GM19452 (cell line): ENCODE measurements around the gene DENND2D.

Source experiments
- ATAC-seq: cut with Tn5 transposase; IDR thresholded peaks from one replicate; pipeline ENCODE4 v1.9.1; 2021; ENCODE audit not compliant: unreplicated experiment

DENND2D gene

DNA sequence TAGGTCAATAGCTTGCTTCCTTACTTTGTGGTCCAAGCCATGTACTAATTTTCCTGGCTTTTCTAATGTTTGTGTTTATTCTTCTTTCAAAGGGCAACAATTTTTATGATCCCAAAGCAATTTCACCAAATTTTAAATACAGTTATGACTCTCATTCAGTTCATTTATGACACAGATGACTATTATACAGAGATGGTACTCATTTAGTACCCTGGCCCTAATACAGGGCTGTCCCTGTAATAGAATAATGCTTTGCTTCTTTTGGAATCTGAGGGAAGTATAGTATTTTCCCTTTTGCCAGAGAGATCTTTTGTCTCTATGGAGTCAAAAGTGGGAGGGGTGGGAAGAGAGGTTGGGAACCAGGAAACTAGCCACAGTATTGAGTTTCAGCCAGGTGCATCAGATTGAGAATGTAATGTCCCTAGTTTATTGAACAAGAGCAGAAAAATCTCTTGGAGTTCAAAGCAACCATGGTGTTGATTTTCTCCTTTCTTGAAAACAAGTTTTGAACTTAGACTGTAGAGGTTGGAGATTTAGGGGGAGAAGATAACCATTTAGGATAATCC is 20.4 kb downstream of the DENND2D start:
- no peak for ATAC-seq

DNA sequence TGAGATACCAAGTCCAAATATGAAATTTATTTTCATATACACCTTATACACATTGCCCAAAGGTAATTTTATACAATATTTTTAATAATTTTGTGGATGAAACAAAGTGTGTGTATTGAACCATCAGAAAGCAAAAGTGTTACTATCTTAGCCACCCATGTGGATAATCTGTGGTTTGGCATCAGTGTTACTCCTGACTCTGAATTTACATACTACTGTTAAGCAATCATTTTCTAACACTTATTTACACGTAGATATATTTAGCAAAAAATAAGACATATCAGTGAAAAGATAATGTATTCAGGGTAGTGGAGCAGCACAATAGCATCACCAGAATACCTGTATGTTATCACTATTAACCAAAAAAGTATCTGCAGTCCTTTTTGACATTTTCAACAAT is 23.8 kb downstream of the DENND2D start:
- no peak for ATAC-seq

DNA sequence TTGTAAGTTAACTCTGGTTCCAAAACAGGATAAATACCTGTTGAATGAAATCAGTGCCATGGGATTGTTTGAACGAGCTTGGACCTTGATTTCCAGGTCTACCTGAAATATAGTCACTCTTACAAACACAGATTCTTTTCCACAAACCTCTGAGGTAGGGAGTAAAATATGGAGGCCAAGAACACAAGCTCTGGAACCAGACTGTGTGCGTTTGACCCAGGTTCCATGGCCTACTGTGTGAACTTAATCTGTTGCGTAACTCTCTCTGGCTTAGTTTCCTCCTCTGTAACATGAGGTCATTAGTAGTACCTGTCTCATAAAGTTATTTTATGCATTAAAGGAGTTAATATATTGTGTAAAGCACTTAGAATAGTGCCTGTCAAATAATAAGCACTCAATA is 25.1 kb downstream of the DENND2D start:
- ATAC-seq = no peak

DNA sequence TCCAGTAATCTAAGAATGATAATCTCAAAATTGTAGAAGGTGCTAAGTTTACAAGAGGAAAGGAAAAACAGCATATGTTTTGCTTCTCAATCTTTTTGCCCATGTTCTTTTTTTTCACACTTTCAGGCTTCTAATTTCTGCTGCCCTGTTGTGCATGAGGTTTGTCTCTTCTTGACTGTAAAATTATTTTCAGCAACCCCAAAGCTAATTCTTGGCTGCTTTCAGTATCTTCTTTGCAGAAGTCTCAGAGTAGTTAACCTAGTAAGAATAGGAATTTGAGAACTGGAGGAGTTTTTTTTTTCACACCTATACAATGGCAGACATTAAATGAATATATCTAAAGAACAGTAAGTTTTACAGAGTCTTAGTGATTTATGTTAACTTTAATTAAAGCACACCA is 26.4 kb downstream of the DENND2D start:
- ATAC-seq = no peak

DNA sequence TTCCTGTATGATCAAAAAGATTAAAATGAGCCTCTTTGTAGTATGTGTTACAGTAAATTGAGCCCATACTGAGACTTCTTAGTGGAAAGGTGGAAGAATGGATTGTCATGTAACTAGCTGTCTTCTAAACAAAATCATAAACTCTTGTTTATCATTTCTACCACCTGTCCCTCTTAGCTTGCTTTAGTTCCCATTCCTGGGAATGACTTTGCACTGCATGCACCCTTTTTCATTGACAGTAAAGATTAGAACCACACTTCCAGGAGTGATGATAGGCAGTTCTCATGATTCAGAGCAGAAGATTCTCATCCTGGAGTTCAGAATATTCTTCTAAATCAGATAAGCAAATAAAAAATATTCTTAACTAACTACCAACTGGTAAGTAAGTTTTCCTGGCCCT is 28.0 kb downstream of the DENND2D start:
- ATAC-seq = no peak

DNA sequence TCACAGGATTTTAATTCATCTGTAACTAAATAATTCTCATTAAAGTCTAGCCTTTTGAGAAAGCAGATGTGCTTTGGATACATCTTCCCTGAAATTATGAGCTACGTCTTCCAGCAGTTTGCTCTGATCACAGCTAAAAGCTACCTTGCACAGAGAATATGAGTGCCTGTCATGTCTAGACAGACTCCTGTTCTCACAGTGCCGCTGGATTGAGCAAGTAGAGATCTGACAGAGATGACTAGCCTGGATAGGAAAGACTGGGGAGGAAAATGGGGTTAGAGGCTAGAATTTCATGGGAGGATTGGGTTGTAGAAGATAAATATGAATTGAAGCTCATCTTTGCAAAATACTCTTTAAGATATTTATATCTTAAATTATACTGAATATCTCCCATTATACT is 36.3 kb downstream of the DENND2D start:
- no peak for ATAC-seq

DNA sequence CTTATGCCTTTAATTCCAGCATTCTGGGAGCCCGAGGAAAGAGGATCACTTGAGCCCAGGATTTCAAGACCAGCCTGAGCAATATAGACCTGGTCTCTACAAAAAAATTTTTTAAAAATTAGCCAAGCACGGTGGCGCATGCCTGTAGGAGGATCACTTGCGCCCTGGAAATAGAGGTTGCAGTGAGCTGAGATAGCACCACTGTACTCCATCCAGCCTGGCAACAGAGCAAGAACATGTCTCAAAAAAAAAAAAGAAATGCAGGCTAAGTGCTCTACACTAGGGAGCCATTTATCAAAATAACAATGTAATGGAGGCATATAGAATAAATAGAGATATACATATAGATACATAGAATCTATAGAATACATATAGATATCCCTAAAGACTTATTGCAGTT is 37.1 kb downstream of the DENND2D start:
- no peak for ATAC-seq

DNA sequence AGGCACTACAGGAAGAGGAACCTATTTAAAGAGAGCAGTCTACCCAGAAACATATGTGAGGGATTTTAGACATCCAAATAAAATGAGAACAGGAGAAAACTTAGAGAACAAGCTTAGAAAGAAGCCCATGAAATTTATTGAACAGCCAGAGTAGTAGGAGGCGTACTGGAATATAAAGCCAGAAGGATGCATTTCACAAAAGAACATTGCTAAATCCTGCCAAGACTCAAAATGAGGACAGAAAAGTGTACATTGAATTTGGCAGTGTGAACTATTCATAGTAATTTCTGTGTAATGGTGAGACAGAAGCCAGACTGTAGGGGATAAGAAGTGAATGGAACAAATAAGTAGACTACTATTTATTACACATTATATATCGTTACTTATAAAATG is 38.0 kb downstream of the DENND2D start:
- ATAC-seq = no peak

DNA sequence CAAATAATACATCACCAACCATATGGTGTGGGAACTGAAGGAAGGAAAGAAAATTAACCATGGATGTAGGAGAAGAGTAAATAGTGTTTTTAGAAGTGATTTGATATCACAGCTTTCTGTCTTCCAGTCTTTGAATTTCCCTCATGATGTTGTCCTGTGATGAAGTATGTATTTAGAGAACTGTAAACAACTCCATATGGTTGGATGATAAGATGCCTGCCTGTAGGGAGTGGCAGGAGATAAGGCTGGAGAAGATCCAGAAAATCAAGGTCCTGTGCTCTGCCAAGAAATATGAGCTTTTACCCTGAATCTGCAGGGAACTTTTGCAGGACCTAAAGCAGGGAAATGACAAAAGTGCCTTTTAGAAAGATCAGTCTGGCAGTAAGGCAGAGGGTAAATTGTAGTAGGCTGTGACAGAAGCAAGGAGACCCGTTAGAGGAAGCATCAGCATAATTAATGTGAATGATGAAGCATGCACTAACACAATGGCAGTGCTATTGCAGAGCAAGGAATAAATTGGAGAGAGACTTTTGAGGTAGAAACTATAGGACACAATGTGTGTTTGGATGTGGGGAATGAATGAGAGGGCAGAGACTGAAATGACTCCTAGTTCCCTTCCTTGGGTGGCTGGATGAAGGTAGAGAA is 38.5 kb downstream of the DENND2D start:
- no peak for ATAC-seq

DNA sequence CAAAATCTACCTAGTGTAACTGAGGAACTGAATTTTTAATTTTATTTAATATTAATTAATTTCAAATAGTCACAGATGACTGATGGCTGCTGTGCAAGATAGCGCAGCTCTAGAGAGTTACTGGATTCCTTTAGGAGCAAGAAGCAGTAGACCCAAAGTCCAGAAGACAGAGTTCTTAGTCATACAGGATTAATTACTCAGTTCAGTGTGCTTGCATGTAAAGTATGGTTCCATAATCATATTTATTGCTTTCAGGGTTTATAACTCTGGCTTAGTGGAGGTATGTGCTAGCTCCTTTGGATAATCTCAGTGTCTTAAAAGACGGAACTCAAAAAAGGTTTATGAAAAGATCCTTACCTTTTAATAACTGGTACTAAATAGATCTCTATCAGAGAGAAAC is 43.0 kb downstream of the DENND2D start:
- no peak for ATAC-seq

DNA sequence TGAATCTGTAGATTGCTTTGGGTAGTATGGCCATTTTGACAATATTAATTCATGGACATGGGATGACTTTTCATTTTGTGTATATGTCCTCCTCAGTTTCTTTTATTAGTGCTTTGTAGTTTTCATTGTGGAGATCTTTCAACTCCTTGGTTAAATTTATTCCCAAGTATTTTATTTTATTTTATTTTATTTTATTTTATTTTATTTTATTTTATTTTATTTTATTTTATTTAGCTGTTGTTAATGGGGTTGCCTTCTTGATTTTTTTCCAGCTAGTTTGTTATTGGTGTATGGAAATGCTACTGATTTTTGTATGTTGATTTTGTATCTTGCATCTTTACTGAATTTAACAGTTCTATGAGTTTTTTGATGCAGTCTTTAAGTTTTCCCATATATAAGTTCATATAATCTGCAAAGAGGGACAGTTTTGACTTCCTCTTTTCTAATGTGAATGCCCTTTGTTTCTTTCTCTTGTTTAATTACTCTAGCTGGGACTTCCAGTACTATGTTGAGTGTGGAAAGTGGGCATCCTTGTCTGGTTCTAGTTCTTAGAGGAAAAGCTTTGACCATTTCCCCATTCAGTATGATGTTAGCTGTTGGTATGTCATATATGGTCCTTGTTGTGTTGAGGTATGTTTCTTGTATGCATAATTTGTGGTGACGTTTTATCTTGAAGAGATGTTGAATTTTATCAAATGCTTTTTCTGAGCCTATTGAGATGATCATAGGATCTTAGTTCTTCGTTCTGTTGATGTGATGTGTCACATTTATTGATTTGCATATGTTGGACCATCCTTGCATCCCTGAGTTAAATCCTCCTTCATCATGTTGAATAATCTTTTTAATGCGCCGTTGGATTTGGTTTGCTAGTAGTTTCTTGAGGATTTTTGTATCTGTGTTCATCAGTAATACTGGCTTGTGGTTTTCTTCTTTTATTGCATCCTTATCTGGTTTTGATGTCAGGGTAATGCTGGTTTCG is 46.1 kb downstream of the DENND2D start:
- ATAC-seq = no peak

DNA sequence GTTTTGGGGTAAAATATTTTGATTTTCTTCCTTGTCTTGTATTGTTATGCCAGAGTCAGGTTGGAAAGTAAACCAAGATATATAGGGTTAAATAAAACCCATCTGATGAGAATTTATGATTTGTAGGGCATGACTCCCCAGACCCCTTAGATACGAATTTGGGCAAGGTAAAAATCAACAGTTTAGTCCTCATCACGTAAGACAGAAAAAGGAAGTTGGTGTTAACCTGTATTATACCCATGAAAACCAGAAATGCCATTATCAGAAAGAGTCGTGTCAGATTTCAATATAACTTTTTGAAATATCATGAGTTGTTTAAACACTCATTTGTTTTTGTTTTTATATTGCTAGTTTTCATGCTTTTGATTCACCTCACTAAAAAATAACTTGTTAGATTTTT is 48.6 kb downstream of the DENND2D start:
- no peak for ATAC-seq

DNA sequence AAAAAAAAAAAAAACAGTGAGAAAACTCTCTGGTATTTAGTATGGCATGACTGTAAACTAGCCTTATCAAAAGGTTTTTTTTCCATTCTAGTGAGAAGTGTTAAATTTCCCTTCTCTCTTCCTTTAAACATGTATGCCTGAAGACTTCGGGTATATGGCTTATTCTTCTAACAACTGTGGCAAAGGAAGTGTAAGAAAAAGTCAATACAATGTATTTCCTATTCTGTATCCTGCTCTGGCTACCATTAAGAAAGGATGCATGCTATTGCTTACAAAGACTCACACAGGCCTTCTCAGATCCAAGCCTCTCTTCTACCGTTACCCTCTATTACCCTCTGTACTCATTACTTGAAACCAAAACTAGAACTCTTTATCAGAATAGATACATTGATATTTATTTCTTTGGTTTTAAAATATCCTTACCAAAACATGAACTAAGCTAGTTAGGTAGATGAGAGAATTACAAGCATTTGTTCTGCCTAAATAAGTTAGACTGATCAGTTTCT is 52.0 kb downstream of the DENND2D start:
- peak; percentile 52 for ATAC-seq

DNA sequence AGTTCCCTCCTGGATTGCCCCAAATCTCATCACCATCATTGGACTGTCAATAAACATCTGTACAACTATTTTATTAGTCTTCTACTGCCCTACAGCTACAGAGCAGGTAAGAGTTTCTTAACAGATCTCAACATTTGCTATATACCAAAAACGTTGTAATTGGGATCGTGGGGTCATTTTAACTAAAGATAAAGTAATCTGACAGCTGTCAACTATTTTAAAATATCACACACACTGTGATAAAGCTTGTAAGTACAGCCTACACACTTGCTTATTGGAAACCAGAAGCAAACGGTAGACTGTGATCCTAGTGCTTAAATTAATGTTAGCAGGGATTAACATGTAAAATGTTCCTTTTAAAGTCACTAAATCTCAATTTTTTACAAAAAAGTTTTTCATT is 52.5 kb downstream of the DENND2D start:
- no peak for ATAC-seq

DNA sequence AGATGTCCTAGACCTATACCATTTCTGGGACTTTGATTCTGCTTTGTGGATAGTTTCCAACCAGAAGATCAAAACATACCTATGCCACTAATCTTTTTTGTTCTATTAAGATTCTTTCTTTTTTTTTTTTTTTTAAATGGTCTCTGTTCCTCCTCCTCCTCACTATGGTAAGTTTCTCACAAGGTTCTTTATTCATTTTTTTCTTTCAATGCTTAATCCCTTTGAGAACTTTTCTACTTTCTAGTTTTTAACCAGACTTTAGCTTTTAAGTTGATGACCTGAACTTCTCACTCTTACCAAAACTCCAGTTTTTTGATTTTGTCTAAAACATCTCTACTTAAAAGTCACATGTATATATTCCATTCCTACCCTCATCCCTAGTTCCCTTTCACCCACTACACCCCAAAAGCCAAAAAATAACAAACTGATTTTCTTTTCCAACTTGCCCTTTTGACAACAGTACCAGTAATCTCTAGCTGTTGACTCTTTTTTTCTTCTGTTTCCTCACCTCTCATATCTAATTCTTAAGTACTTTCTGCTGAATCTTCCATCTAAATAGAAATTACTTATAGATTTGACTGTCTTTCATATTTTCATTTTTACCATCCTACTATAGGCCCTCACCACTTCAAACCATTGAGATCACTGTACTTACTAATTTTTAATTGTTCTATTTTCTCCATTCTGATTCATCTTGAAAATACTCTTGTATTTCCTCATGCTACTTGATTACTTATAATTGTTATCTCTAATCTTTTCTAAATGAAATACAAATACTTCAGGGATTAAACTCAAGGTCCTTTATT is 54.3 kb downstream of the DENND2D start:
- no peak for ATAC-seq

DNA sequence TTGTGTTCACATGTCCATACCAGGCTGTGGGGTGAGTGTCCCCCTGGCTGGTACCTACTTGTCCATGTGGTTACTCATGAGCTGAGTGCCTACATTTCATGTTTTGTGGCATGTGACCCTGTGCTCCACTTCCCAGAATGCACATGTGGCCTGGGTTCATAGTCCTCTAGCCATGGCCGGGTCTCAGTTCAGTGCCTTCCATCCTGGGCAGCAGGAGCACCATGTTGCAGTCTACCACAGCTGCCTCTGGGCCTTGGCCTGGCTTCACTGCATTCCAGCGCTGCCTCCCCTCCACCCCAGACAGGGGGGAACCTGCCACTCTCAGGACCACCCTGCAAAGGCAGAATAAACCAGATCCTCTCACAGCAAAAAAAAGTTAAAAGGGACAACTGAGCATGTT is 54.9 kb downstream of the DENND2D start:
- ATAC-seq = no peak

DNA sequence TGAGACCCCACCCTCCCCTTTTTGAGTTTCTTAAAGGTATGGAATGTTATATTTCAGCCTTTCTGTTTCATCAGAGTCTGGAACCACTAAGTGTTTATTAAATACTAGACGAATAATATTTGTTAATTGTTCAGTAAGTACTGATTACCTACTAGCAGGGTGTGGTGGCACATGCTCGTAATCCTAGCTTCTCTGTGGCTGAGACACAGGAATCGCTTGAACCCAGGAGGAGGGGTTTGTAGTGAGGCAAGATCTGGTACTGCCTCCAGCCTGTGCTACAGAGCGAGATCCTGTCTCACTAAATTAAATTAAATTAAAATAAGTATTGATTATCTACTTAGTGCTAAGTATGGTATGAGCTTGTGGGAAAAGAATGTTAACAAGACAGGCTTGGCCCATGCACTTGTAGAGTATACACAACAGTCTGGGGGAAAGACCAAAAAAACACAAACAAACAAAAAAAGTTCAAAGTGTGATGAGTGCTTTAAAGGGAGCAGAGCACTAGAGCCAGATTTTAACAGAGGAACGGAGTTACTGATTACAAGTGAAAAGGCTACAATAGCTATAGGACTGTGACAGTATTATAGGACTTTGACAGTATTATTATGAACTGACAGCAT is 58.0 kb downstream of the DENND2D start:
- no peak for ATAC-seq

DNA sequence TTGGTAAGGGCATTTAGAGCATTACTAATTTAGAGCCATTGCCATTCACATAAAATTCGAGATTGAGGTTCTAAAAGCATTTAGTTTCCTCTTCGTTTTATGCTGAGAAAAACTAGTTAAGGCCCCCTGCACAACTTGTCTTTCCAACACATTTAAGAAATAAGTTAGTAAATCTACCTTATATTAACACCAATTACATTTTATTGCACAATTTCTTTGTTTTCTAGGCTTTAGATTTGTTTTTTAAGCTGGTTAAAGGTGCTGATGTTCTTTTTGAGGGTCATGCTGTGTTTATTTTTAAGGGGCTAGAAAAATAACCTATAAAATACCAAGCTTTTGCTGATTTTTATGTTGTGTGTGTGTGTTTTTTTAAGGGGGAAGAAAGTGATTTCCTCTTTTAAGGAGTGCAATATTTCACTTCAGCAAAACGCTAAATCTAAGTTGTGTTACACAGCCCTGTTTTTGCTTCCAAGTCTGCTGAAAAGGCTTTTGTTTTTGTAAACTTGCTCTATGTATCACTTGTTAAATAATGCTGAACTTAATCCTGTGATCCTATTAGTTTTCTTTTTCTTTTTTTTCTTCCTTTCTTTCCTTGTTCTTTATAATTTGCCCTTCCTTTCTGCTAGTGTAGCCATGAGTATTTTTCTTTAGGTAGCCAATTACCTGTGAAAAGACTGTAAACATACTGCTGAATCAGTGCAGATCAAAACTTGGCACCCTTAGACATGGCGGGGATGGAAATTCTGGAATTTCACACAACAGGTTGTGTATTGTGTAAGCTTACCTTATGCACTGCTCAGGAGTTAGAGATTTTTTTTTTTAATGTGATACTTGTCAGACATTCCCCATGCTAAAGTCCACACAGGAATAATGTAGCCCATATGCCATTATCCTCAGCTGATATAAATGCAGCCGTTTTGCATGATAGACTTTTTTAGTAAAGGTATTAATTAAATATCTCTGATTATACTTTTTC is 58.9 kb downstream of the DENND2D start:
- ATAC-seq = no peak

DNA sequence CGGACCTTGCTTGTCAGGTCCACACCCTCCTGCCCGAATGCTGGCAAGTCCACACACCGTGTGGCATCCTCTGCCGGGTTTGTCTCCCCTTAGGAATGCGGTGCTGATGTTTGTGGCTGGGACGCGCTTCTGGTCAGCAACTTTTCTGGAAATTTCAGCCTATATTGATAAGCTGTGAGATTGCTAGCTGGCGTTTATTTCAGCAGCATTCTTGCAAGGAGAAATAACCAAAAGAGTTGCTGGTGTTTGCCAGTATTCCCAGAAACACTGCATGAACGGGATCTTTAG is 59.8 kb downstream of the DENND2D start:
- ATAC-seq = no peak
